GM19239 (cell line): ENCODE results near the gene GC.
"Not testable (repeated sequence)": the region's sequence is repeated elsewhere in the genome, so short reads cannot be mapped to it uniquely, and the experiment has no call there.

Source experiments
- DNase-seq: peaks from one replicate; pipeline ENCODE4 v3.0.0; 2011; ENCODE audit warnings: low spot score; ENCODE audit not compliant: insufficient read length
- FAIRE-seq: peaks from 2 replicates; lab custom pipeline; 2011; peaks lifted over from hg19 to GRCh38; lab: Jason Lieb, UNC

Gene GC

GRCh38 chr4:71783972-71784371 is at the start of gene GC:
GC (minus strand) TSS chr4:71784079; CDS start chr4:71784018, 61 bp downstream.
- FAIRE-seq (no peak), DNase-seq (no peak)

- DNase-seq (no peak), FAIRE-seq (no peak)
These were observed 49.5 kb upstream of the GC start for GRCh38 chr4:71833232-71833900.

GRCh38 chr4:71832049-71832448 is 48.2 kb upstream of the GC start:
- no peak for DNase-seq
- FAIRE-seq = no peak

DNA sequence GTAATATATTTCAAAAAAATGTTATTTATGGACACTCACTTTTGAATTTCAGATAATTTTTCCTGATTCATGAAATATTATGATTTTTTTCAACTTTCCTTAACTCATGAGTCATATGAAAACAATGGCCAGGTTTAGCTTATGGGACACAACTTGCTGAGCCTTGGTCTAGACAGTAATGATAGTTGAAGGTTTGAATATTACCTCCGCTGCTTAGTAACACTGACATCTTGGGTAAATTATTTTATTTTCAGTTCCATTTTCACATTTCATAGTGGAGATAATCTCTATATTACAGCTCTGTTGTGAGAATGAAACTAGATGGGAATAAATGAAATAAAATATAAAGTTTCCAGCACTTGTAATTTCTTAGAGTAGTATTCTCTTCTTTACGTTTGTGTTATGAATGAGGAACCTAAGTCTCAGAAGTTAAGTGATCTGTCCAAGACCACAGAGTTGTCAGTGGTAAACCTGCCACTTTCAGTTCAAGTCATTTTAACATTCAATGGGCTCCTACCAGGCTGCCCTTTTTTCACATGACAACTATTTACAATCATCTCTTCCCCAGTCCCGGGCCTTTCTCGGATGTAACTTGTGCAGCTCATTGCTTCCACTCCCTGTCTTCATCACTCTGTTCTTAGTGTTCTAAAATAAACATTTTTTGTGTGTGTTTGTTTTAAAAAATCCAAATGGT is 46.8 kb upstream of the GC start:
- no peak for DNase-seq
- no peak for FAIRE-seq

DNA sequence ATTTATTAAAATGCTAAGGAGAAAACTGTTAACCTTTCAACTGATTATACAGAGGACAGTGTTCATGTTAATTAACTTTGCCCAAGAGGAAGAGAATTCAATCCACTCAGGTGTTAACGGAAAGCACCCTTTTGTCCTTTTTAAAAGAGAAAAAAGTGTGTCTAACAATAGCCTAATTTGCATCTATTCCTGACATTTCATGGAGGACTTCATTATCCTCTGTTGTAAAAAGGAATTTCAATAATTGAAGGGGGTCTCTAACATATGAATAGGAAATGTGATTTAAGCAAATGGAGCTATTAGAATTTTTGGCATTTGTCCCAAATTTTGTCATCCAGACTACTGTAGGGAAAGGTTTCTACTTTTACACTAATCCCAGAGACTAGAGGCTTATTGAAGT is 44.6 kb upstream of the GC start:
- DNase-seq = no peak
- FAIRE-seq = no peak

DNA sequence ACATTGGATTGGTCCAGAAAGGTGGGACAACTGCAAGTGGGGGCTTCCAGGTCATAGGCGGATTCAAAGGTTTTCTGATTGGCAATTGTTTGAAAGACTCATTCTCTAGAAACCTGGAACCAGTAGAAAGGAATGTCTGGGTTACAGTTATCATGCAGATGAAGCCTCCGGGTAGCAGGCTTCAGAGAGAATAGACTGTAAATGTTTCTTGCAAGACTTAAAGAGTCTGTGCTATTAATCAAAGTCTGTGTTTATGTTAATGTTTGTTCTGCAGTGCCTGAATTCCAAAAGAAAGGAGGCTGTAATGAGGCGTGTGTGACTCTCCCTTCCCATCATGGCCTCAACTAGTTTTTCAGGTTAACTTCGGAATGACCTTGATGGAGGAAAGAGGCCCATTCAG is 43.9 kb upstream of the GC start:
- no peak for DNase-seq
- FAIRE-seq = no peak

- no peak for DNase-seq
- FAIRE-seq = no peak
These were observed 32.9 kb upstream of the GC start for GRCh38 chr4:71816676-71817303.

DNA sequence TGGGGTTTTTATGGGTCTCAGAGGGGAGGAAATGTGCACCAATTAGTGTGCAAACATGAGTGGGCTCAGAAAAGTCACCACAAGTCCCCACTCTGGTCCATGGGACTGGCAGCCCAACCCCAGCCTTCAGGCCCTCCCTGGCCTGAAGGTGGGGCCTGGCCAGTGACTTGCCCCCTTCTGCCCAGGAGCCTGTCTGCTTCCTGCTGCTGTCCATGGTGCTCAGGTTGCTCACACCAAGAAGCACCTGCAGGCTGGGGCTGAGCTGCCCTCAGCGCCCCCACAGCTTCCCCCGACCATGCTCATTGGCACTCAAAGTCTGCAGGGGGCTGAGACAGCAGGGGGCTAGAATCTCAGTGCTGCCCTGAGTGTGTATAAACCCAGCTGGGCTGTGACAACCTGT is 30.6 kb upstream of the GC start:
- no peak for DNase-seq
- no peak for FAIRE-seq

GRCh38 chr4:71809805-71810204 is 25.9 kb upstream of the GC start:
- not testable (repeated sequence) for DNase-seq, FAIRE-seq

DNA sequence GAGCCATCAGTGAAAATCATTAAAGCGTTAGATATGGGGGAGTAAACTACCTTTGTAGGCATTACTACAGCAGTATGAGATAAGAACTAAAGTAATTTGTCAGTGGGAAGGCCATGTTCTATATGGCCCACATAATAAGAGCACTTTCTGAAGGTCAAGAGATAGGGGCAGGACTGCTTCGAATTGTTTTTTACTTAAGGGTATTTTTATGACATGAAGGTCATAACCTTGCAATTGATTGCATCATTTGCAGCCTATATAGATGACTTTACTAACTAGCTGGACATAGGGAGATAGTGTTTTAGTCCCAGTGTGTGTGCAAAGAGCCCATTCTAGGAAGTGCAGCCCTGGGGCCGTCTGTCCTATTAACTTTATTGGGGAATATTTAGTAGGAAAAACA is 23.6 kb upstream of the GC start:
- no peak for FAIRE-seq
- DNase-seq = no peak

DNA sequence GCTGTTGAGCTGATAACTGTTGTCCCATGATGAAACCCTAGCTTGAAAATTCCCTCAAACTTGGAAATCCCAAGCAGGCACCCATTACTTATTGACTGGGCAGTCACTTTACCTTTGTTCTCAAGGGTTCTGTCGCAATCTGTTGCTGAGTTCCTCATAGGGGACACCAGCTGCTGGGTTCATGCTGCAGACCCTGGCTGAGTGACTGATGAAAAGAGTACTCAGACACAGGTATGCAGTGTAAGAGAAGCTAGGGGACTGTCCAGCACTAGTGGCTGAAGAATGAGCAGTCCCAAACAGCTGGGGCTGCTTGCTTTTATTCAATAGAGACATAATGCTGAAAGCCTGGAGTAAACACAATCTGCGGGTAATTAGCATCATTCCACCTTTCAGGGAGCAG is 21.4 kb upstream of the GC start:
- not testable (repeated sequence) for DNase-seq, FAIRE-seq

DNA sequence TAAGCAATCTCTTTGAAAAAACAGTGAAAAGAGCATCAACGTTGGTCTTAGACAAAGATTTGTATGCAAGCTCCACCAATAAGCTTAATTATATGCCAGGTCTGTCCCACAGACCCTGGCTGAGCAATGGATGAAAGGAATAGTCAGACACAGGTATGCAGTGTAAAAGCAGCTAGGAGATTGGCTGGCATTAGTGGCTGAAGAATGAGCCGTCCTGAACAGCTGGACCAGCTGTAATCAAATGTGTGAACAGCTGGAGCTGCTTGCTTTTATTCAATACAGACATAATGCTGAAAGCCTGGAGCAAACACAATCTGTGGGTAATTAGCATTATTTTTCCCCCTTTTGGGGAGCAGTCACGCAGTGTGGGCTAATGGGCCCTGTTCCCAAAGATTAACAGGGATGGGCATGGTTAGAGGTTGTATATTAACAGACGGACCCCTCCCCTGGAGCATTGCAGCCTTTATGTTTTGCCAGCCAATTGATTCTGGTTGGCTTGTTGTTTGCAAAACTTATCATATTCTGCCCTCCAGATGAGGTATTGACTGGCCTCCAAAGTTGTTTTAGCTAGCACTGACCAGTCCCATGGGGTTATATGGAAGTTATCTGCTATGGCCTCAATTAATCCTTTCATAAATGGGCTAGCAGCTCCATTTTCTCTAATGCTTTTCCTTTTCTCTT is 20.3 kb upstream of the GC start:
- not testable (repeated sequence) for FAIRE-seq

GRCh38 chr4:71785959-71786358 is 2.1 kb upstream of the GC start:
- DNase-seq = no peak
- FAIRE-seq = no peak

More for the DNA sequence above, 20.3 kb upstream of the GC start:
- DNase-seq = not testable (repeated sequence)

DNA sequence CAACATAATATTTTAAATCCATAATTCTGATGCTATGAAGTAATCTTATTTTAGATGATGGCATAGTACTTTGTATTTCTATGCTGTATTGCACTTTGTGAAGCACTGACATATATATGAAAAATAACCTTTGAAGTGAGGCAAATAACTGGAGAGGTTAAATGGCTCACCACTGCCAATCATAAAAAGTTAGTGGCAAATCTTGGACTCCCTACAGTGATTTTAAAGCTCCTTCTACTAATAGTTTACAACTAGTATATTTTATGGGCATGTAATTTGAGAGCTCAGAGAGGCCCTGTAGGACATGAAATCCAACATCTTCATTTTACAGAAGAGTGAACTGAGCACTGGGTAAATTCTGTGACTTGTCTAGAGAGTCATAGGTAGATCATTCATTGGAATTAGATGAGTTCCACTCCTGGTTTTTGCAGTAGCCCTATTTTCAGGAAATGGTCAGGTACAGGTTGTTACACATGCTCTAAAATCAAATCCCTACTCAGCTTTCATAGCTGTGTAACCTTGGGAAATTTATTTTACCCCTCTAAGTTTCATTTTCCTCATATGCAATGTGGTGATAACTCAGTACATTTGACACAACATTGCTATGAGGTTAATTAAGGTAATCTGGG is 804 bp upstream of the GC start:
- FAIRE-seq = no peak

DNA sequence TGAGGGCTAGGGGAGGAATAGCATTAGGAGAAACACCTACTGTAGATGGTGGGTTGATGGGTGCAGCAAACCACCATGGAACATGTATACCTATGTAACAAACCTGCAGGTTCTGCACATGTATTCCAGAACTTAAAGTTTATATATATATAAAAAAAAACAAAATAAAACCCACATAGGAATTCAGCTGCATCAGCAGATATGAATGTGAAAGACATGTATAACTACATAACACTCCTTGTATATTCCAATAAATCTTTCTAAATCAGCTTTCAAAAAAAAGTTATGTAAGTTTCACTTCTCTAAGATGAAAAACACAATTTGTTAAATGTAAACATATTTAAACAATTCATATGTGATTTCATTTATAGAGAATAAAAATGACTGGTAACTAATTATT is 6.0 kb downstream of the GC start:
- DNase-seq (no peak), FAIRE-seq (no peak)

More for the DNA sequence above, 804 bp upstream of the GC start:
- no peak for DNase-seq

GRCh38 chr4:71775449-71775848 is 8.4 kb downstream of the GC start:
- DNase-seq (no peak), FAIRE-seq (no peak)

- FAIRE-seq = no peak
- no peak for DNase-seq
These were observed 9.7 kb downstream of the GC start for GRCh38 chr4:71774136-71774535.

DNA sequence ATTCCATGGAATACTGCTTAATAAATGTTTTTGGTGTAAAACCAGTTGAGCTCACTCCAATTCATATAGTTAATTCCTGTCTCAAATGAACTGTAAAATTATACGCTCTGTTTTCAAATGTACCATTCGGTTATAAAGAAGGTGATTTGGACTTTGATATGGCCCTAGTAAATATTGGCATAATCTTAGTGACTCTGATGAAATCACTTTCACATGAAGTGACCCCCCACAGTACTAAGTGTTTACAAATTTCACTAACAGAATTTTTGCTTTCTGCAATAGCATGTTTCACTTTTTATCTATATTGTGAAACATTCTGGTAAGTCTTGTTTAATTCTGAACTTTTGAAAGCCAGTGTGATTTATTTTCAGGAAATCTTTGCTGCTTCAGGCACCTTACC is 10.9 kb downstream of the GC start:
- DNase-seq (no peak), FAIRE-seq (no peak)

DNA sequence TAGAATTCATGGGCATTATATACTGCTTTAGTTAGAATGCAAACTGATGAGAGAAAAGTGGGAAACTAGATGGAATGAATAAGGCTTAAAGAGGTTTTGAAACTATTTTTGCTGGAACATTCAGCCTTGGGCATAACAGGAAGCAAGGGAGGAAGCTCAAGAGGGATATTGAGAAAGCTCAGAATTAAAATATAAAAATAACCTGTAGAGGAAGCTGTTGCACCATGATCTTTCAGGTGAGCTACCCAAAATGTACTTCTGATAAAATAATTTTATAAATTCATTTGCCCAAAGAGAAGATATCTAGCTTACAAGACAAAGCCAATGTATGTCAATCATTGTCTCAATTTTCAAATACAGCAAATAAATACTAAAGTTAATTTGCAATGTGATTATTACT is 11.3 kb downstream of the GC start:
- DNase-seq = no peak
- no peak for FAIRE-seq

DNA sequence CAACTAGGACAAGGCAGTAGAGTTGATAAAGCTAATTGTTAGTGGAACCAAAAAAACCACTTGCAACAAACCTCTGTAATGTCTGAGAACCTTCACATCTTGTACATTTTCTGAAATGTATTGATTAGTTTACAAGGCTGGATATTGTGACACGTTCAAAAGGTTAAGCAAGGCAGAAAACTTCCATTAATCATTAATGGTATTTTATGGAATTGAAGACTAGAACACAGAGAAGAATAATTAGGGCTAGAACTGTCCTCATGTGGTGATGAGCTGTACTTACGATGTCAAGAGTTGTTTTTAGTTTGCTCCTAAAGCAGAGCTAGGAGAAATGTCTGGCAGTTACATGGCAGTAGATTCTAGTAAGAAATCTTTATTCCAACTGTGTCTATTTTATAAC is 12.3 kb downstream of the GC start:
- DNase-seq (no peak), FAIRE-seq (no peak)
